ENCODE data around the gene IFITM2. TPM values are rescaled to one million over a fixed set of nuclear protein-coding genes. Genes with fewer than 3 reads are reported as not detected.

The IFITM2 gene
- total RNA-seq, 3 donors from 2014 or later: 81.4 to 404 (median 129) TPM

DNA sequence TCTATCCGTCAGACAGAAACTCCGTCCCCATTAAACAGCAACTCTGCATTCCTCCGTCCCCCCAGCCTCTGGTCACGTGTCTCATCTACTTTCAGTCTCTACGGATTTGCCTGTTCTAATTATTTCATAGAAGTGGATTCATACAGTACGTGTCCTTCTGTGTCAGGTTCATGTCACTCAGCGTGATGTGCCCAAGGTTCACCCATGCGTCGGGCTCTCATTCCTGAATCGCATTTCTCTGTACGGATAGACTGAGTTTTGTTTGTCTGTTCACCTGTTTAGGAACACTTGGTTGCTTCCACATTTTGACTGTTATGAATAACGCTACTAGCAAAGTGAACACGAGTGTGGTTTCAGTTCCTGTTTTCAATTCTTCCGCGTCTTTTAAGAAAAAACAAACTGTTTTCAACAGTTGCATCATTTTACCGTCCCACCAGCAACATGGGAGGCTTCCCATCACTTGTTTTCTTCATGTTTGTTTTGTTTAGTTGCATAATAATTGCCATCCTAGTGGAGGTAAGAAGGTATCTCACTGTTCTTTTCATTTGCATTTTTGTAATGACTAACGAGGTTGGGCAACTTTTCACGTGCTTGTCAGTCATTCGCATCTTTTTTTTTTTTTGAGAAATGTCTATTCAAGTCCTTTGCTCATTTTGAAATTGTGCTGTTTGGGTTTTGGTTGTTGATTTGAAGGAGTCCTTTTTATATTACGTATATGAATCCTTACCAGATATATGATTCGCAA, 38.3 kb upstream of the IFITM2 start:
- DNase-seq (ENCODE audit: low spot score in 2 of 2): no peak
- no peaks in the 10 kb centered on the region for H3K9me3 ChIP-seq
- no peaks in the 10 kb centered on the region for H3K27me3 ChIP-seq
- H3K4me1 ChIP-seq: no peaks in the 10 kb centered on the region
- peak overlapping the region; percentile 52 to 78 for H3K27ac ChIP-seq
- no peaks in the 10 kb centered on the region for H3K36me3 ChIP-seq
- peak in 1 of 3 donors; percentile 19 for TF ChIP-seq POLR2AphosphoS5 (IDR thresholded peaks at IDR 0.05)
- TF ChIP-seq, protein P1, sequence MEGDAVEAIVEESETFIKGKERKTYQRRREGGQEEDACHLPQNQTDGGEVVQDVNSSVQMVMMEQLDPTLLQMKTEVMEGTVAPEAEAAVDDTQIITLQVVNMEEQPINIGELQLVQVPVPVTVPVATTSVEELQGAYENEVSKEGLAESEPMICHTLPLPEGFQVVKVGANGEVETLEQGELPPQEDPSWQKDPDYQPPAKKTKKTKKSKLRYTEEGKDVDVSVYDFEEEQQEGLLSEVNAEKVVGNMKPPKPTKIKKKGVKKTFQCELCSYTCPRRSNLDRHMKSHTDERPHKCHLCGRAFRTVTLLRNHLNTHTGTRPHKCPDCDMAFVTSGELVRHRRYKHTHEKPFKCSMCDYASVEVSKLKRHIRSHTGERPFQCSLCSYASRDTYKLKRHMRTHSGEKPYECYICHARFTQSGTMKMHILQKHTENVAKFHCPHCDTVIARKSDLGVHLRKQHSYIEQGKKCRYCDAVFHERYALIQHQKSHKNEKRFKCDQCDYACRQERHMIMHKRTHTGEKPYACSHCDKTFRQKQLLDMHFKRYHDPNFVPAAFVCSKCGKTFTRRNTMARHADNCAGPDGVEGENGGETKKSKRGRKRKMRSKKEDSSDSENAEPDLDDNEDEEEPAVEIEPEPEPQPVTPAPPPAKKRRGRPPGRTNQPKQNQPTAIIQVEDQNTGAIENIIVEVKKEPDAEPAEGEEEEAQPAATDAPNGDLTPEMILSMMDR (IDR thresholded peaks at IDR 0.05): peak in 1 of 3 donors; percentile 8
- no peak for TF ChIP-seq POLR2A (IDR thresholded peaks at IDR 0.05)
- H3K4me3 ChIP-seq: peak overlapping the region in 2 of 3 donors; percentile 9 to 62
- intact Hi-C loops (cut with DNase I; ENCODE audit: low total_unique reads): no loop called here

DNA sequence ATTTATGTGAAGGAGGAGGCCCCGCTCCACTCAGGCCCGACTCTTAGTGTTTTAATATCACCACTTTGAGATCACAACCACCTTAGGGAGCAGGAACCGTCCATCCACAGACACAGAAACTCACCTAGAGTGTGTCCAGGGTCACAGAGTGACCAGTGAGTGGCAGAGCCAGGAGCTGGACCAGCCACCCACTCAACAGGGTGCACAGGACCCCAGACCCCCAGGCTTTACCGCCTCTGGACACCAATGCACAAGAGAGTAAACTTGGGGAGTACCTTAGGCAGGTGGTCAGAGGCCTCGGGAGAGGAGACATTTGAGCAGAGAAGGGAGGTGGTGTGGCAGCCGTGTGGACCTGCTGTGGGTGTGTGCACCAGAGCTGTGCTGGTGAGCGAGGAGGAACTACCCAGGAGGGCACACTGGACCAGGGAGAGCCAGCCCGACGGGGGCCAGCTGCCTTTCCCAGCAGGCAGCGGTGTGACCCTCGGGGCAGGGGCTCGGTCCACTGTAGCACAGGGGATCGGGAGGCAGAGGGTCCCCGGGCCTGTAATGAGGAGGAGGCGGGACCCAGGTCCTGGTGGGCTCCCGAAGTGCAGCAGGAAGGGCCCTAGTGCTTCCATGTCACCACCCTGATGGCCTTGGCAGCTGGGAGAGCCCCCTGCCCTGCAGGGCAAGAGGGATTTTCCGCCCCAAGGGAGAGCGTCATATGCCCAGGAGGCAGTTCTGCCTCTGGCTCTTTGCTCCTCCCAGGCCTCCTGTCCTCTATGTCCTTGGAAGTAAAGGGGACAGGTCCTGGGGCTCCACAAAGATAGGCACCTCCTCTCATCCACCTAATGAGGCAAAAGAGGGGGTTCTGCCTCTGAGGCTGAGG, 36.9 kb upstream of the IFITM2 start:
- intact Hi-C loops (cut with DNase I; ENCODE audit: low total_unique reads): no loop called here
- TF ChIP-seq, protein P1 (IDR thresholded peaks at IDR 0.05): no peak
- TF ChIP-seq POLR2AphosphoS5 (IDR thresholded peaks at IDR 0.05) (no peak), POLR2A (IDR thresholded peaks at IDR 0.05) (no peak)
- Histone ChIP-seq H3K9me3 (no peaks in the 10 kb centered on the region), H3K27ac (peak overlapping the region; percentile 14 to 33), H3K36me3 (no peaks in the 10 kb centered on the region), H3K27me3 (no peaks in the 10 kb centered on the region), H3K4me1 (no peaks in the 10 kb centered on the region), H3K4me3 (no peak overlapping the region)
- no peak for DNase-seq (ENCODE audit: low spot score in 2 of 2)

GRCh38 chr11:271319-271715, 36.3 kb upstream of the IFITM2 start:
- DNase-seq (ENCODE audit: low spot score in 2 of 2): no peak
- TF ChIP-seq POLR2A (IDR thresholded peaks at IDR 0.05) (no peak), POLR2AphosphoS5 (IDR thresholded peaks at IDR 0.05) (no peak)
- TF ChIP-seq, protein P1 (IDR thresholded peaks at IDR 0.05): no peak
- H3K27ac ChIP-seq: no peak overlapping the region
- intact Hi-C loops (cut with DNase I; ENCODE audit: low total_unique reads): no loop called here
- H3K4me3 ChIP-seq: no peak overlapping the region
- H3K9me3 ChIP-seq: peaks cover 0 to 4% of the 10 kb centered on the region in 2 donors
- no peaks in the 10 kb centered on the region for H3K36me3 ChIP-seq
- no peaks in the 10 kb centered on the region for H3K4me1 ChIP-seq
- no peaks in the 10 kb centered on the region for H3K27me3 ChIP-seq

DNA sequence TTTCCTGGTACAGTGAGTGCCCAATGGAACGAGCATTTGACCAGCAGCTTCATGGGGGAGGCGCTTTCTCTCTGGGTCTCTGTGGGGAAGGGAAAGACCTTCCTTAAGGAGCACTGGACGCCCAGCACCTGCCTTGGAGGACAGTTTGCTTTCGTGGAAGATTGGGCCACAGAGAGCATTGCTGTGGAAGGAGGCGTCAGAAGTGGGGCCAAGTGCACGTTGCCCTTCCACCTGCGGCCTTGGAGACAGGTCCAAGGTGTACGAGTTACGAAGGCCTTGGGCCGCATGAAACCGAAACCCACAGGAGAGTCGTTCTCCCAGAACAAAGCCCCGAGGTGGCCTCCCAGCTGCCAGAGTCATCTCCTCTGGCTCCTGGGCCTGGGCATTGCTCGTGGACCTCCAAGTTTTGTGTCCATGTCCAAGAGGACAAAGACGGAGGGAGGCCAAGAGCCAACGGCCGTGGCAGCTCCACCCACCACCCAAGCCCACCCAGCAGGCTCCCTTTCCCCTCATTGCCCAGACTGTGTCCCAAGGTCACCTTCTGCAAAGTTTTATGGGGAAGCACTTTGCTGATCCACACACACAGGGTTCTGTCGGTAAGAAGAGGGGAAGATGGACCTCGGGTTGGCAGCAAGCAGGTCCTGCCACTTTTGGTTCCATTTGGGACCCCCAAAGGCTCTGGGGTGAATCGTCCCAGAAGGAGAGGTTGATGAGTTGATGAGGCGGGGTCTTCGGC, 35.3 kb upstream of the IFITM2 start:
- DNase-seq (ENCODE audit: low spot score in 2 of 2): no peak
- Histone ChIP-seq H3K27ac (no peak overlapping the region), H3K4me3 (no peak overlapping the region), H3K27me3 (no peaks in the 10 kb centered on the region), H3K9me3 (peaks cover 0 to 4% of the 10 kb centered on the region in 2 donors), H3K4me1 (no peaks in the 10 kb centered on the region), H3K36me3 (no peaks in the 10 kb centered on the region)
- intact Hi-C loops (cut with DNase I; ENCODE audit: low total_unique reads): no loop called here
- TF ChIP-seq POLR2A (IDR thresholded peaks at IDR 0.05) (no peak), POLR2AphosphoS5 (IDR thresholded peaks at IDR 0.05) (no peak)
- TF ChIP-seq, protein P1 (IDR thresholded peaks at IDR 0.05): no peak
